Astrocyte (in vitro differentiated cells and primary cell): ENCODE data around the gene BEST4. TPM values are rescaled to one million over a fixed set of nuclear protein-coding genes. Genes with fewer than 3 reads are reported as not detected.

Source experiments
- DNase-seq: peaks from one replicate; pipeline ENCODE4 v3.0.0-alpha.2; 2010; ENCODE audit warnings: low read depth
- FAIRE-seq: peaks from 2 replicates; lab custom pipeline; 2011; peaks lifted over from hg19 to GRCh38; lab: Jason Lieb, UNC
- H2AFZ ChIP-seq: 2 replicates; pipeline ENCODE4 v1.6.0; 2012; ENCODE audit warnings: low read depth, low read length, inconsistent platforms
- H3K27ac ChIP-seq: 2 replicates; pipeline ENCODE4 v1.5.1; 2011; ENCODE audit warnings: low read depth, low read length, inconsistent platforms
- H3K27me3 ChIP-seq: 2 replicates; pipeline ENCODE4 v1.6.0; 2011; ENCODE audit warnings: low read length, inconsistent platforms; ENCODE audit not compliant: insufficient read depth
- H3K36me3 ChIP-seq: 2 replicates; pipeline ENCODE4 v1.5.1; 2011; ENCODE audit warnings: low read length, inconsistent platforms; ENCODE audit not compliant: insufficient read depth
- H3K4me1 ChIP-seq: 2 replicates; pipeline ENCODE4 v1.5.1; 2011; ENCODE audit warnings: low read length, inconsistent platforms; ENCODE audit not compliant: insufficient read depth
- H3K4me2 ChIP-seq: 2 replicates; pipeline ENCODE4 v1.6.0; 2012; ENCODE audit warnings: low read length, inconsistent platforms
- H3K4me3 ChIP-seq: 2 replicates; pipeline ENCODE4 v1.5.1; 2011; ENCODE audit warnings: low read depth, mild to moderate bottlenecking, low read length, inconsistent platforms; ENCODE audit not compliant: insufficient read depth
- H3K79me2 ChIP-seq: 2 replicates; pipeline ENCODE4 v1.6.0; 2012; ENCODE audit warnings: mild to moderate bottlenecking, low read length, inconsistent platforms; ENCODE audit not compliant: insufficient read depth
- H3K9ac ChIP-seq: 2 replicates; pipeline ENCODE4 v1.6.0; 2012; ENCODE audit warnings: mild to moderate bottlenecking, low read length, inconsistent platforms
- H3K9me3 ChIP-seq: 2 replicates; pipeline ENCODE4 v1.5.1; 2012; ENCODE audit warnings: low read depth, mild to moderate bottlenecking, low read length, inconsistent platforms; ENCODE audit not compliant: insufficient read depth
- H4K20me1 ChIP-seq: 2 replicates; pipeline ENCODE4 v1.6.0; 2012; ENCODE audit warnings: low read length, inconsistent platforms; ENCODE audit not compliant: insufficient read depth
- H3K27ac Mint-ChIP-seq: one replicate; pipeline ENCODE4 v1.8.0; 2021; ENCODE audit warnings: mild to moderate bottlenecking, mixed read lengths; ENCODE audit not compliant: unreplicated experiment
- H3K27me3 Mint-ChIP-seq: one replicate; pipeline ENCODE4 v1.8.0; 2021; ENCODE audit warnings: low read depth, mixed read lengths; ENCODE audit not compliant: unreplicated experiment
- H3K36me3 Mint-ChIP-seq: one replicate; pipeline ENCODE4 v1.8.0; 2021; ENCODE audit warnings: low read depth, mixed read lengths; ENCODE audit not compliant: unreplicated experiment
- H3K4me1 Mint-ChIP-seq: one replicate; pipeline ENCODE4 v1.8.0; 2021; ENCODE audit warnings: low read depth, mixed read lengths; ENCODE audit not compliant: unreplicated experiment
- H3K4me3 Mint-ChIP-seq: one replicate; pipeline ENCODE4 v1.8.0; 2021; ENCODE audit warnings: mild to moderate bottlenecking, moderate library complexity, mixed read lengths; ENCODE audit not compliant: unreplicated experiment
- H3K9me3 Mint-ChIP-seq: one replicate; pipeline ENCODE4 v1.8.0; 2021; ENCODE audit warnings: mild to moderate bottlenecking, mixed read lengths; ENCODE audit not compliant: unreplicated experiment
- CTCF ChIP-seq: IDR thresholded peaks from 2 replicates; pipeline ENCODE4 v1.5.1; 2011; ENCODE audit warnings: low read depth, mild to moderate bottlenecking, inconsistent platforms, low read length, moderate library complexity; ENCODE audit not compliant: insufficient read depth
- EZH2 ChIP-seq: IDR thresholded peaks from 2 replicates; pipeline ENCODE4 v1.6.1; 2012; ENCODE audit warnings: mild to moderate bottlenecking, low read length, inconsistent platforms; ENCODE audit not compliant: insufficient read depth
- total RNA-seq: library from RNA; stranded (reverse); gene quantifications from 2 replicates; pipeline ENCODE4 v1.2.1, GENCODE V29; 2021

BEST4 gene
- total RNA-seq, 1 donor from 2014 or later = not detected

- Mint-ChIP-seq H3K27me3 (peaks cover 9% of the 10 kb centered on the region), H3K4me1 (no peaks in the 10 kb centered on the region), H3K36me3 (peaks cover 12% of the 10 kb centered on the region), H3K27ac (no peak overlapping the region), H3K9me3 (no peaks in the 10 kb centered on the region), H3K4me3 (no peak overlapping the region)
- TF ChIP-seq EZH2 = no peak
- TF ChIP-seq CTCF = no peak
- no peak overlapping the region for H3K27ac ChIP-seq
- H3K79me2 ChIP-seq = no peaks in the 10 kb centered on the region
- H2AFZ ChIP-seq = peak overlapping the region; percentile 77
- no peak for DNase-seq
- no peaks in the 10 kb centered on the region for H3K9me3 ChIP-seq
- peak overlapping the region; percentile 83 for H3K4me2 ChIP-seq
- H3K9ac ChIP-seq = peak overlapping the region; percentile 63
- FAIRE-seq = no peak
- H3K36me3 ChIP-seq = no peaks in the 10 kb centered on the region
- peaks cover 25% of the 10 kb centered on the region for H3K4me1 ChIP-seq
- H4K20me1 ChIP-seq = peaks cover 19% of the 10 kb centered on the region
- no peaks in the 10 kb centered on the region for H3K27me3 ChIP-seq
- peak overlapping the region; percentile 13 for H3K4me3 ChIP-seq
Observed at GRCh38 chr1:44784094-44785028, 3.6 kb downstream of the BEST4 start.

- H3K4me3 ChIP-seq = no peak overlapping the region
- Mint-ChIP-seq H3K4me1 (peaks cover 5% of the 10 kb centered on the region), H3K4me3 (peak overlapping the region; percentile 69), H3K36me3 (peaks cover 13% of the 10 kb centered on the region), H3K27ac (peak overlapping the region; percentile 66), H3K27me3 (peaks cover 9% of the 10 kb centered on the region), H3K9me3 (no peaks in the 10 kb centered on the region)
- peak overlapping the region; percentile 77 for H2AFZ ChIP-seq
- no peaks in the 10 kb centered on the region for H3K27me3 ChIP-seq
- peak overlapping the region; percentile 63 for H3K9ac ChIP-seq
- peaks cover 6% of the 10 kb centered on the region for H3K79me2 ChIP-seq
- H3K9me3 ChIP-seq = no peaks in the 10 kb centered on the region
- H3K4me1 ChIP-seq = peaks cover 25% of the 10 kb centered on the region
- H3K27ac ChIP-seq = no peak overlapping the region
- peaks cover 26% of the 10 kb centered on the region for H4K20me1 ChIP-seq
- peaks cover 6% of the 10 kb centered on the region for H3K36me3 ChIP-seq
- FAIRE-seq = no peak
- TF ChIP-seq CTCF = no peak
- no peak for TF ChIP-seq EZH2
- H3K4me2 ChIP-seq = peak overlapping the region; percentile 83
- no peak for DNase-seq
Observed at GRCh38 chr1:44783697-44784093, 4.3 kb downstream of the BEST4 start.
